Measurements from ENCODE around the gene TYW1B. TPM values are rescaled to one million over a fixed set of nuclear protein-coding genes. Genes with fewer than 3 reads are reported as not detected.
"Not testable (repeated sequence)": the region's sequence is repeated elsewhere in the genome, so short reads cannot be mapped to it uniquely, and the experiment has no call there.

Gene TYW1B
- total RNA-seq, 1 donor from 2014 or later, result 5.7 TPM

GRCh38 chr7:72710983-72711382 lies 117.0 kb downstream of the TYW1B start:
- Mint-ChIP-seq H3K4me1 (ENCODE audit: low read depth) (peaks cover 7% of the 10 kb centered on the region), H3K9me3 (ENCODE audit: low read depth) (no peaks in the 10 kb centered on the region), H3K36me3 (ENCODE audit: insufficient read depth) (peaks cover 18% of the 10 kb centered on the region), H3K27ac (peak overlapping the region; percentile 78), H3K4me3 (ENCODE audit: low read depth) (no peak overlapping the region), H3K27me3 (no peaks in the 10 kb centered on the region)
- no peak for DNase-seq (ENCODE audit: low spot score, unreplicated experiment)
- TF ChIP-seq CTCF (IDR thresholded peaks at IDR 0.05; ENCODE audit: unreplicated experiment), result no peak

- DNase-seq (ENCODE audit: low spot score, unreplicated experiment), result no peak
- H3K4me1 Mint-ChIP-seq (ENCODE audit: low read depth), result peaks cover 11% of the 10 kb centered on the region
- no peaks in the 10 kb centered on the region for H3K27me3 Mint-ChIP-seq
- H3K4me3 Mint-ChIP-seq (ENCODE audit: low read depth), result no peak overlapping the region
- H3K36me3 Mint-ChIP-seq (ENCODE audit: insufficient read depth), result peaks cover 17% of the 10 kb centered on the region
- TF ChIP-seq CTCF (IDR thresholded peaks at IDR 0.05; ENCODE audit: unreplicated experiment), result no peak
- H3K9me3 Mint-ChIP-seq (ENCODE audit: low read depth), result no peaks in the 10 kb centered on the region
- no peak overlapping the region for H3K27ac Mint-ChIP-seq
Observed at GRCh38 chr7:72709909-72710308, 118.1 kb downstream of the TYW1B start.

- not testable (repeated sequence) for H3K9me3 Mint-ChIP-seq (ENCODE audit: low read depth); DNase-seq (ENCODE audit: low spot score, unreplicated experiment); H3K27ac Mint-ChIP-seq; H3K4me3 Mint-ChIP-seq (ENCODE audit: low read depth); H3K27me3 Mint-ChIP-seq
- Mint-ChIP-seq H3K36me3 (ENCODE audit: insufficient read depth) (peaks cover 20% of the 10 kb centered on the region), H3K4me1 (ENCODE audit: low read depth) (peaks cover 15% of the 10 kb centered on the region)
Observed at GRCh38 chr7:72708371-72709050, 119.5 kb downstream of the TYW1B start.

GRCh38 chr7:72706521-72706920 lies 121.5 kb downstream of the TYW1B start:
- no peak for TF ChIP-seq CTCF (IDR thresholded peaks at IDR 0.05; ENCODE audit: unreplicated experiment)
- H3K9me3 Mint-ChIP-seq (ENCODE audit: low read depth), result peaks cover 2% of the 10 kb centered on the region
- H3K4me1 Mint-ChIP-seq (ENCODE audit: low read depth), result peaks cover 15% of the 10 kb centered on the region
- no peak overlapping the region for H3K4me3 Mint-ChIP-seq (ENCODE audit: low read depth)
- H3K27me3 Mint-ChIP-seq, result no peaks in the 10 kb centered on the region
- DNase-seq (ENCODE audit: low spot score, unreplicated experiment), result no peak
- no peak overlapping the region for H3K27ac Mint-ChIP-seq
- peaks cover 19% of the 10 kb centered on the region for H3K36me3 Mint-ChIP-seq (ENCODE audit: insufficient read depth)

GRCh38 chr7:72705693-72706092 lies 122.3 kb downstream of the TYW1B start:
- H3K27me3 Mint-ChIP-seq; H3K4me3 Mint-ChIP-seq (ENCODE audit: low read depth); H3K27ac Mint-ChIP-seq; H3K9me3 Mint-ChIP-seq (ENCODE audit: low read depth); DNase-seq (ENCODE audit: low spot score, unreplicated experiment): not testable (repeated sequence)
- Mint-ChIP-seq H3K4me1 (ENCODE audit: low read depth) (peaks cover 10% of the 10 kb centered on the region), H3K36me3 (ENCODE audit: insufficient read depth) (peaks cover 18% of the 10 kb centered on the region)

- Mint-ChIP-seq H3K9me3 (ENCODE audit: low read depth) (peaks cover 3% of the 10 kb centered on the region), H3K36me3 (ENCODE audit: insufficient read depth) (peaks cover 17% of the 10 kb centered on the region), H3K27me3 (no peaks in the 10 kb centered on the region), H3K27ac (peak overlapping the region; percentile 4), H3K4me1 (ENCODE audit: low read depth) (peaks cover 9% of the 10 kb centered on the region), H3K4me3 (ENCODE audit: low read depth) (no peak overlapping the region)
- no peak for TF ChIP-seq CTCF (IDR thresholded peaks at IDR 0.05; ENCODE audit: unreplicated experiment)
- DNase-seq (ENCODE audit: low spot score, unreplicated experiment), result no peak
Observed at GRCh38 chr7:72704894-72705293, 123.1 kb downstream of the TYW1B start.

GRCh38 chr7:72700548-72700947 lies 127.5 kb downstream of the TYW1B start:
- H3K4me3 Mint-ChIP-seq (ENCODE audit: low read depth); H3K27me3 Mint-ChIP-seq; H3K4me1 Mint-ChIP-seq (ENCODE audit: low read depth); H3K9me3 Mint-ChIP-seq (ENCODE audit: low read depth); H3K27ac Mint-ChIP-seq; DNase-seq (ENCODE audit: low spot score, unreplicated experiment): not testable (repeated sequence)
- H3K36me3 Mint-ChIP-seq (ENCODE audit: insufficient read depth), result peaks cover 11% of the 10 kb centered on the region

GRCh38 chr7:72697066-72697465 lies 130.9 kb downstream of the TYW1B start:
- H3K4me1 Mint-ChIP-seq (ENCODE audit: low read depth); H3K4me3 Mint-ChIP-seq (ENCODE audit: low read depth); H3K27me3 Mint-ChIP-seq; H3K9me3 Mint-ChIP-seq (ENCODE audit: low read depth); H3K36me3 Mint-ChIP-seq (ENCODE audit: insufficient read depth); H3K27ac Mint-ChIP-seq; DNase-seq (ENCODE audit: low spot score, unreplicated experiment): not testable (repeated sequence)

- H3K27me3 Mint-ChIP-seq; H3K27ac Mint-ChIP-seq; H3K9me3 Mint-ChIP-seq (ENCODE audit: low read depth); H3K36me3 Mint-ChIP-seq (ENCODE audit: insufficient read depth); H3K4me1 Mint-ChIP-seq (ENCODE audit: low read depth); DNase-seq (ENCODE audit: low spot score, unreplicated experiment); H3K4me3 Mint-ChIP-seq (ENCODE audit: low read depth): not testable (repeated sequence)
Observed at GRCh38 chr7:72696643-72697042, 131.4 kb downstream of the TYW1B start.
